ENCODE data around the gene IGDCC3. TPM values are rescaled to one million over a fixed set of nuclear protein-coding genes. Genes with fewer than 3 reads are reported as not detected.

The IGDCC3 gene
- total RNA-seq, 1 donor from 2014 or later: 125 TPM

- no peak for TF ChIP-seq CTCF (IDR thresholded peaks at IDR 0.05; ENCODE audit: unreplicated experiment)
- Mint-ChIP-seq H3K9me3 (ENCODE audit: low read depth) (no peaks in the 10 kb centered on the region), H3K4me1 (ENCODE audit: low read depth) (peaks cover 34% of the 10 kb centered on the region), H3K27ac (no peak overlapping the region), H3K36me3 (ENCODE audit: insufficient read depth) (peaks cover 18% of the 10 kb centered on the region), H3K4me3 (ENCODE audit: low read depth) (no peak overlapping the region), H3K27me3 (peaks cover 7% of the 10 kb centered on the region)
- no peak for DNase-seq (ENCODE audit: low spot score, unreplicated experiment)
Measured at GRCh38 chr15:65373163-65373651, 4.6 kb downstream of the IGDCC3 start.

GRCh38 chr15:65372787-65373067 is 5.1 kb downstream of the IGDCC3 start:
- Mint-ChIP-seq H3K9me3 (ENCODE audit: low read depth) (no peaks in the 10 kb centered on the region), H3K4me3 (ENCODE audit: low read depth) (no peak overlapping the region), H3K27me3 (peaks cover 7% of the 10 kb centered on the region), H3K36me3 (ENCODE audit: insufficient read depth) (peaks cover 18% of the 10 kb centered on the region), H3K27ac (no peak overlapping the region), H3K4me1 (ENCODE audit: low read depth) (peaks cover 39% of the 10 kb centered on the region)
- no peak for DNase-seq (ENCODE audit: low spot score, unreplicated experiment)
- TF ChIP-seq CTCF (IDR thresholded peaks at IDR 0.05; ENCODE audit: unreplicated experiment): no peak

GRCh38 chr15:65371976-65372786 is 5.6 kb downstream of the IGDCC3 start:
- Mint-ChIP-seq H3K4me1 (ENCODE audit: low read depth) (peaks cover 42% of the 10 kb centered on the region), H3K9me3 (ENCODE audit: low read depth) (no peaks in the 10 kb centered on the region), H3K36me3 (ENCODE audit: insufficient read depth) (peaks cover 18% of the 10 kb centered on the region), H3K4me3 (ENCODE audit: low read depth) (no peak overlapping the region), H3K27me3 (peaks cover 7% of the 10 kb centered on the region), H3K27ac (no peak overlapping the region)
- TF ChIP-seq CTCF (IDR thresholded peaks at IDR 0.05; ENCODE audit: unreplicated experiment): no peak
- DNase-seq (ENCODE audit: low spot score, unreplicated experiment): no peak

- DNase-seq (ENCODE audit: low spot score, unreplicated experiment): no peak
- peaks cover 18% of the 10 kb centered on the region for H3K36me3 Mint-ChIP-seq (ENCODE audit: insufficient read depth)
- peaks cover 3% of the 10 kb centered on the region for H3K27me3 Mint-ChIP-seq
- H3K27ac Mint-ChIP-seq: no peak overlapping the region
- TF ChIP-seq CTCF (IDR thresholded peaks at IDR 0.05; ENCODE audit: unreplicated experiment): no peak
- peaks cover 43% of the 10 kb centered on the region for H3K4me1 Mint-ChIP-seq (ENCODE audit: low read depth)
- no peak overlapping the region for H3K4me3 Mint-ChIP-seq (ENCODE audit: low read depth)
- H3K9me3 Mint-ChIP-seq (ENCODE audit: low read depth): no peaks in the 10 kb centered on the region
Measured at GRCh38 chr15:65370885-65371284, 6.9 kb downstream of the IGDCC3 start.

- no peak for DNase-seq (ENCODE audit: low spot score, unreplicated experiment)
- H3K9me3 Mint-ChIP-seq (ENCODE audit: low read depth): no peaks in the 10 kb centered on the region
- TF ChIP-seq CTCF (IDR thresholded peaks at IDR 0.05; ENCODE audit: unreplicated experiment): no peak
- peaks cover 12% of the 10 kb centered on the region for H3K36me3 Mint-ChIP-seq (ENCODE audit: insufficient read depth)
- no peaks in the 10 kb centered on the region for H3K27me3 Mint-ChIP-seq
- no peak overlapping the region for H3K4me3 Mint-ChIP-seq (ENCODE audit: low read depth)
- peaks cover 50% of the 10 kb centered on the region for H3K4me1 Mint-ChIP-seq (ENCODE audit: low read depth)
- H3K27ac Mint-ChIP-seq: peak overlapping the region; percentile 97
Measured at GRCh38 chr15:65369651-65370050, 8.2 kb downstream of the IGDCC3 start.

All from progenitor cell of endocrine pancreas (in vitro differentiated cells).